ENCODE data around the gene LRPAP1. TPM values are rescaled to one million over a fixed set of nuclear protein-coding genes. Genes with fewer than 3 reads are reported as not detected.
A peak's percentile ranks its signal among the peaks of the same experiment; 100 is the strongest.

The LRPAP1 gene
- total RNA-seq, 1 donor from 2014 or later, result 134 TPM

DNA sequence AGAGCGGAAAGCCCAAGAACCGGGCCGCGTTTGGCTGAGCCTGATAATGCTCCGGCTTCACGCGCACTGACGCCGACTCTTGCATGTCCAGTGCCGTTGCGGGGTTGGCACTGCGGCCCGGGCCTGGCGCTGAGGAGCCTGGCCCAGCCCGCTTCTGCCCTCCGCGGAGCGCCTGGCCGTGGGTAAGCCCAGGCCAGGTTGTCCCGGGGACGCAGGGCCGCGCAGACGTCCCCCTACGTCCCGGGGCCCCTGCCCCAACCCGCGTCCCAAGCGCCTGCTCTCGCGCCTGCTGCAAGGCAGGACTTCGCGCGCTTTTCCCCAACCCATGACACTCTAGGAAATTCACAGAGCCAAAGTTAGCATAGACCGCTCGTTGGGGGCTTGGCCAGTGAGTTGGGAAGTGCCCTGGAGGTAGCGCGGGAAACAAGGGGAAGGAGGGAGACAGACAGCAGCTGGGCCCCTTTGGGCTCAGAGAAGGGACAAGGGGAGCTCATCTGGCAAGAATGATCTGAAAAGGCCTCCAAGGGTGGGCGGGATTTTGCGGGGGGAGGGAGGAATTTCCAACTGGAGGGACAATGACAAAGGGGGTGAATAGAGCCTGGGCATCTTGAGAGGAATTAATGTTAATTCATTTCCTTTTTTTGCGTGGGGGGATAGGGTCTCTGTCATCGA lies 665 bp upstream of the LRPAP1 start:
- no peak for DNase-seq (ENCODE audit: low spot score, unreplicated experiment)
- Mint-ChIP-seq H3K36me3 (ENCODE audit: insufficient read depth) (peaks cover 5% of the 10 kb centered on the region), H3K27me3 (peaks cover 19% of the 10 kb centered on the region), H3K27ac (peak overlapping the region; percentile 99), H3K9me3 (ENCODE audit: low read depth) (peaks cover 5% of the 10 kb centered on the region), H3K4me1 (ENCODE audit: low read depth) (peaks cover 15% of the 10 kb centered on the region), H3K4me3 (ENCODE audit: low read depth) (peak overlapping the region; percentile 100)
- TF ChIP-seq, protein P1, sequence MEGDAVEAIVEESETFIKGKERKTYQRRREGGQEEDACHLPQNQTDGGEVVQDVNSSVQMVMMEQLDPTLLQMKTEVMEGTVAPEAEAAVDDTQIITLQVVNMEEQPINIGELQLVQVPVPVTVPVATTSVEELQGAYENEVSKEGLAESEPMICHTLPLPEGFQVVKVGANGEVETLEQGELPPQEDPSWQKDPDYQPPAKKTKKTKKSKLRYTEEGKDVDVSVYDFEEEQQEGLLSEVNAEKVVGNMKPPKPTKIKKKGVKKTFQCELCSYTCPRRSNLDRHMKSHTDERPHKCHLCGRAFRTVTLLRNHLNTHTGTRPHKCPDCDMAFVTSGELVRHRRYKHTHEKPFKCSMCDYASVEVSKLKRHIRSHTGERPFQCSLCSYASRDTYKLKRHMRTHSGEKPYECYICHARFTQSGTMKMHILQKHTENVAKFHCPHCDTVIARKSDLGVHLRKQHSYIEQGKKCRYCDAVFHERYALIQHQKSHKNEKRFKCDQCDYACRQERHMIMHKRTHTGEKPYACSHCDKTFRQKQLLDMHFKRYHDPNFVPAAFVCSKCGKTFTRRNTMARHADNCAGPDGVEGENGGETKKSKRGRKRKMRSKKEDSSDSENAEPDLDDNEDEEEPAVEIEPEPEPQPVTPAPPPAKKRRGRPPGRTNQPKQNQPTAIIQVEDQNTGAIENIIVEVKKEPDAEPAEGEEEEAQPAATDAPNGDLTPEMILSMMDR (IDR thresholded peaks at IDR 0.05; ENCODE audit: unreplicated experiment), result no peak

DNA sequence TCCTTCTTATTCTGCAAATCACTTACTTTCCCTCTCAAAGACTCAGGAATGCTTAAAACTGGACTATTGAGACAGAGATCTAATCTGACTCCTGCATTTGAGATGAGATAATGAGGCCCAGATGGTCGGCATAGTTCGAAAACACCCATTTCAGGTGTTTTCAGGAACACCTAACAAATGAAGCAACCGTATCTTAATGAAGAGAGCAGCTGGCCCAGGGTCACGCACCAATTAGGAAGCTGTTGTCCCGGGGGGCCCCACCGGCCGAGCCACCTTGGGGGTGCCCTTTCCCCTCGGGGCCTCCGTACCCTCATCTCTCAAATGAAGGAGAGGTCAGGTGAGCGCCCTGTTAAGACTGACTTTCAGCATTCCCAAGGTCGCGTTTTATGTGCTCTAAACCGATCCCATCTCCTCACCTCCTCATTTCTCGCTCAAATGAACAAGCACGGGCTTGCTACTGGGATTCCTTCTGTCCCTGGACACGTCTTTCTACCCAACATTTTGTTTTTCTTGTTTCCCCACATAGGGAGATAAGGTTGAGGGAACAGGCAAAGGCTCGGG lies 824 bp downstream of the LRPAP1 start:
- Mint-ChIP-seq H3K36me3 (ENCODE audit: insufficient read depth) (peaks cover 5% of the 10 kb centered on the region), H3K4me1 (ENCODE audit: low read depth) (peaks cover 15% of the 10 kb centered on the region), H3K9me3 (ENCODE audit: low read depth) (peaks cover 5% of the 10 kb centered on the region), H3K4me3 (ENCODE audit: low read depth) (peak overlapping the region; percentile 100), H3K27ac (peak overlapping the region; percentile 80), H3K27me3 (peaks cover 19% of the 10 kb centered on the region)
- DNase-seq (ENCODE audit: low spot score, unreplicated experiment), result no peak
- TF ChIP-seq, protein P1 (IDR thresholded peaks at IDR 0.05; ENCODE audit: unreplicated experiment), result no peak

DNA sequence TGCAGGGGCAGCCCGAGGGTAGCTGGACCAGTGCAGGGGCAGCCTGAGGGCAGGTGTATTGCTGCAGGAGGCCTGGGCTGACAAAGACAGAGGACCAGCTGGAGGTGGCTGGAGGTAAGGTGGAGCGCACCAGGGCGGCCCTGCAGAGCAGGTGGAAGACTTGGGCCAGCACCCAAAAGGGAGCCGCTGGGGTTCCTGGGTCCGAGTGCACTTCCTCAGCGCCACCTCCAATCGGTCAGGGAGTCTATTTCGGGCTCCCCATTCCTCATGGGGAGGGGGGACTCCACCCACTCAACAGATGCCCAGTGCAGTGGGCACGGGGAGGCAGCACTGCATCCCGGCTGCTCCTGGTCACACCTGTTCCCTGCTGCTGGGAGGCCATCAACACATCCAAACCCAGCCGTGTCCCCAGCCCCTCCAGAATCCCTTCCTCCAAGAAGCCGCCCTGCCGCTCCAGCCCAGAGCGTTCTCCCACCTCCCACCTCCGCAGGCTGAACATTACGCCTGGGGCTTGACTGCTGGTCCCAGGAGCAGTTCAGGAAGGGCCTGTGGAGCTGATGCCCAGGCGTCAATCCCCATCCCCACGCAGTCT lies 1.5 kb downstream of the LRPAP1 start:
- no peak for DNase-seq (ENCODE audit: low spot score, unreplicated experiment)
- Mint-ChIP-seq H3K9me3 (ENCODE audit: low read depth) (peaks cover 5% of the 10 kb centered on the region), H3K4me3 (ENCODE audit: low read depth) (peak overlapping the region; percentile 100), H3K27me3 (peaks cover 19% of the 10 kb centered on the region), H3K27ac (peak overlapping the region; percentile 19), H3K36me3 (ENCODE audit: insufficient read depth) (peaks cover 5% of the 10 kb centered on the region), H3K4me1 (ENCODE audit: low read depth) (peaks cover 15% of the 10 kb centered on the region)
- TF ChIP-seq, protein P1 (IDR thresholded peaks at IDR 0.05; ENCODE audit: unreplicated experiment), result no peak

DNA sequence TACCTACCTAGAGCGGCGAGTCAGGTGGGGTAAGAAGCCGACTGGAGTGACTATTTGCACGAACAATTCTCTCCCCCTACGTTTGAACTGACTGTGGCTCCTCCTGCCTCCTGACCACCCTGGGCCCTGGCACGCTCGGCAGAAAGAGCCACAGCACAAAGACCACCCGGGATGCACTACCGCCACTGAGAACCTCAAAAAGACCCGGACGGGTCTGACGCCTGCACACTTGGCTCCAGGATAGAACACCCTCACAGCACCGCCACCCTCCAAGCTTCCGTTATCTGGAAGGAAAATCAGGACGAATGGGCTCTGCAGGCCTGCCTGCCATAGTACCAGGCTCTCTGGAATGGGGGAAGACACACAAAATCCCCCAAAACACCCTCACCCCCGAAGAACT lies 2.2 kb downstream of the LRPAP1 start:
- Mint-ChIP-seq H3K36me3 (ENCODE audit: insufficient read depth) (peaks cover 2% of the 10 kb centered on the region), H3K27ac (no peak overlapping the region), H3K4me3 (ENCODE audit: low read depth) (peak overlapping the region; percentile 44), H3K27me3 (peaks cover 14% of the 10 kb centered on the region), H3K4me1 (ENCODE audit: low read depth) (peaks cover 15% of the 10 kb centered on the region), H3K9me3 (ENCODE audit: low read depth) (peaks cover under 1% of the 10 kb centered on the region)
- no peak for DNase-seq (ENCODE audit: low spot score, unreplicated experiment)
- TF ChIP-seq, protein P1 (IDR thresholded peaks at IDR 0.05; ENCODE audit: unreplicated experiment), result no peak

- Mint-ChIP-seq H3K4me3 (ENCODE audit: low read depth) (no peak overlapping the region), H3K27me3 (peaks cover 9% of the 10 kb centered on the region), H3K36me3 (ENCODE audit: insufficient read depth) (peaks cover 2% of the 10 kb centered on the region), H3K4me1 (ENCODE audit: low read depth) (peaks cover 15% of the 10 kb centered on the region), H3K9me3 (ENCODE audit: low read depth) (no peaks in the 10 kb centered on the region), H3K27ac (no peak overlapping the region)
- no peak for DNase-seq (ENCODE audit: low spot score, unreplicated experiment)
- TF ChIP-seq, protein P1 (IDR thresholded peaks at IDR 0.05; ENCODE audit: unreplicated experiment), result no peak
Observed at GRCh38 chr4:3529363-3529762, 2.9 kb downstream of the LRPAP1 start.

All from progenitor cell of endocrine pancreas (in vitro differentiated cells).